ENCODE data around the gene MED15. TPM values are rescaled to one million over a fixed set of nuclear protein-coding genes. Genes with fewer than 3 reads are reported as not detected.

The MED15 gene
- total RNA-seq, 4 donors from 2014 or later: 30.6 to 62.3 (median 54.3) TPM

DNA sequence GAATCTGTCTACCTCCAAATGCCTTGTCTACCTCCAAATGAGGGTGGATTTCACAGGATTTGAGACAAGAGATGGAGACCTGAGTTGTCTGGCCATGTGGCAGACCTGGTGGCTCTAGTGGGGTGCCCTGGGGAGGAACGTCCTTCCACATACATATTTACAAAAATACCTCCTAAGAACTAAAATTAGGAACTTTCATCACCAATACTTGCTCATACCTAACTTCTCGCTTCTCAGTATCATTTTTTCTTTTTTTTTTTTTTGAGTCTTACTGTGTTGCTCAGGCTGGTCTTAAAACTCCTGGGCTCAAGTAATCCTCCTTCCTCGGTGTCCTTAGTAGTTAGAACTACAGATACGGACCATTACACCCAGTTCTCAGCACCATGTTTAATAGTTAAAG, 117.9 kb downstream of the MED15 start:
- Histone ChIP-seq H3K27ac (no peak overlapping the region), H3K9me3 (no peaks in the 10 kb centered on the region), H3K4me1 (no peaks in the 10 kb centered on the region), H3K4me3 (no peak overlapping the region), H3K36me3 (no peaks in the 10 kb centered on the region), H3K27me3 (no peaks in the 10 kb centered on the region)
- 77 to 88% methylated on average over 4 of the region's 4 CpGs for WGBS, 2 donors (ENCODE audit: low coverage in 1 of 2)
- no peak for TF ChIP-seq POLR2AphosphoS5 (IDR thresholded peaks at IDR 0.05)
- no peak for TF ChIP-seq POLR2A (IDR thresholded peaks at IDR 0.05)
- TF ChIP-seq, protein P1, sequence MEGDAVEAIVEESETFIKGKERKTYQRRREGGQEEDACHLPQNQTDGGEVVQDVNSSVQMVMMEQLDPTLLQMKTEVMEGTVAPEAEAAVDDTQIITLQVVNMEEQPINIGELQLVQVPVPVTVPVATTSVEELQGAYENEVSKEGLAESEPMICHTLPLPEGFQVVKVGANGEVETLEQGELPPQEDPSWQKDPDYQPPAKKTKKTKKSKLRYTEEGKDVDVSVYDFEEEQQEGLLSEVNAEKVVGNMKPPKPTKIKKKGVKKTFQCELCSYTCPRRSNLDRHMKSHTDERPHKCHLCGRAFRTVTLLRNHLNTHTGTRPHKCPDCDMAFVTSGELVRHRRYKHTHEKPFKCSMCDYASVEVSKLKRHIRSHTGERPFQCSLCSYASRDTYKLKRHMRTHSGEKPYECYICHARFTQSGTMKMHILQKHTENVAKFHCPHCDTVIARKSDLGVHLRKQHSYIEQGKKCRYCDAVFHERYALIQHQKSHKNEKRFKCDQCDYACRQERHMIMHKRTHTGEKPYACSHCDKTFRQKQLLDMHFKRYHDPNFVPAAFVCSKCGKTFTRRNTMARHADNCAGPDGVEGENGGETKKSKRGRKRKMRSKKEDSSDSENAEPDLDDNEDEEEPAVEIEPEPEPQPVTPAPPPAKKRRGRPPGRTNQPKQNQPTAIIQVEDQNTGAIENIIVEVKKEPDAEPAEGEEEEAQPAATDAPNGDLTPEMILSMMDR (IDR thresholded peaks at IDR 0.05): no peak
- no peak for TF ChIP-seq EP300 (IDR thresholded peaks at IDR 0.05)
- ATAC-seq: no peak

DNA sequence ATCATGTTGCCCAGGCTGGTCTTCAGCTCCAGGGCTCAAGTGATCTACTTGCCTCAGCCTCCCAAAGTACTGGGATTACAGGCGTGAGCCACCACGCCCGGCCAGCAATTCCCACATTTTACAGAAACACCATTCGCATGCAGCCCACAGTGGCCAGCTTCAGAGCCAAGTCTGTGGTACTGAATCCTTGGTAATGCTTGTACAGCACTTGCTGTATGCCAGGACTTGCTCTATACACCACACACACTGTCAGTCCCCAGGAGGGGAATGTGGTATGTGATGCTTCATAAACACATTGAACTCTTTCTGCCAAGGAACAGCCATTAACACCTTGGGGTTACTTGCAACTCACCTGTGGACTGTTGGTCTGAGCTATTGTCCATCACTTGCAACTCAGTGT, 119.4 kb downstream of the MED15 start:
- H3K9me3 ChIP-seq: no peaks in the 10 kb centered on the region
- no peaks in the 10 kb centered on the region for H3K4me1 ChIP-seq
- H3K27me3 ChIP-seq: no peaks in the 10 kb centered on the region
- H3K4me3 ChIP-seq: no peak overlapping the region
- TF ChIP-seq POLR2A (IDR thresholded peaks at IDR 0.05): no peak
- no peak for TF ChIP-seq EP300 (IDR thresholded peaks at IDR 0.05)
- no peak for TF ChIP-seq POLR2AphosphoS5 (IDR thresholded peaks at IDR 0.05)
- TF ChIP-seq, protein P1 (IDR thresholded peaks at IDR 0.05): no peak
- H3K27ac ChIP-seq: no peak overlapping the region
- H3K36me3 ChIP-seq: no peaks in the 10 kb centered on the region
- no peak for ATAC-seq
- WGBS, 2 donors (ENCODE audit: low coverage in 1 of 2): 80% methylated on average over 1 of the region's 4 CpGs; no CpG with 5 or more reads in 1 of the 2 donors

DNA sequence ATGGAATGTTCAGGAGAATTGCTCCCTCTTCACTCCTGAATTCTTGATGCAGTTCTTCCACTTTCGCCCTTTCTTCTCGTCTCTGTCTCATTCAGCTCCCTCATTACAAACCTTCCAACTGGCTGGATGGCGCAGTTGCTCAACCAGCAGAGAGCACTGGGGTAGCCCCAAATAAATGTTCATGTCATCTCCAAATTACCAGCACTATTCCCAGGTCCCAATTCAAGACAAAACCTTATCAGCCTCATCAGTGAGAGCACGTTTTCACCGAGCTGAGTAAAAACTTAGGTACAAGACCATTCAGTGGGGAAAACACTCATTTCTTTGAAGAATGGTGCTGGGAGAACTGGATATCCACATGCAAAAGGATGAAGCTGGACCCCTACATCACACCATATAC, 120.0 kb downstream of the MED15 start:
- ATAC-seq: no peak
- Histone ChIP-seq H3K4me3 (no peak overlapping the region), H3K36me3 (no peaks in the 10 kb centered on the region), H3K9me3 (no peaks in the 10 kb centered on the region), H3K27me3 (no peaks in the 10 kb centered on the region), H3K27ac (no peak overlapping the region), H3K4me1 (no peaks in the 10 kb centered on the region)
- 88 to 100% methylated on average over 2 to 5 of the region's 5 CpGs for WGBS, 2 donors (ENCODE audit: low coverage in 1 of 2)
- TF ChIP-seq, protein P1 (IDR thresholded peaks at IDR 0.05): no peak
- TF ChIP-seq POLR2A (IDR thresholded peaks at IDR 0.05) (no peak), POLR2AphosphoS5 (IDR thresholded peaks at IDR 0.05) (no peak), EP300 (IDR thresholded peaks at IDR 0.05) (no peak)

DNA sequence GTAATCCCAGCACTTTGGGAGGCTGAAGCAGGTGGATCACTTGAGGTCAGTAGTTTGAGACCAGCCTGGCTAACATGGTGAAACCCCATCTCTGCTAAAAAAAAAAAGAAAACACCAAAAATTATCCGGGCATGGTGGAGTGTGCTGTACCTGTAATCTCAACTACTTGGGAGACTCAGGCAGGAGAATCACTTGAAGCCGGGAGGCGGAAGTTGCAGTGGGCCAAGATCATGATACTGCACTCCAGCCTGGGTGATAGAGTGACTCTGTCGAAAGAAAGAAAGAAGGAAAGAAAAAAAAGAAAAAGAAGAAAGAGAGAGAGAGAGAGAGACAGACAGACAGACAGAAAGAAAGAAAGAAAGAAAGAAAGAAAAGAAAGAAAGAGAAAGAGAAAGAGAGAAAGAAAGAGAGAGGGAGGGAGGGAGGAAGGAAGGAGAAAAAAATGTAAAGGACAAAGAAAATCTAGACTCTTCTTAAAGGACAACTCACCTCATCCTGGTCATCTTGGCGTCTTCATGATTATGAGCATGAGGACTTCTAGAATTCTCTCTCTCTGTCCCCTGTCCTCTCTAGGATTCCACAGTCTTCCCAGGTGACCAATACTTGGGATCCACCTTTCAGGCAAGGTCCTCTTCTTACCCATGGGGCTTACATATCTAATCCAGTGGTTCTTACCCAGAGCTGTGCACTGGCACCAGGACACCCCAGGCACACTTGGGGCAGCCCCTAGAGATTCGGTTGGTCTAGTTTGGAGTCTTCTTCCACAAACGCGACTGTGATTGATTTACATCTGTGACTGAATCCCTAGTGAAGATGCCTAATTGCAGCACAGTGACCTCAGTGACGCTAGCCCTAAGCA, 120.9 kb downstream of the MED15 start:
- no peak for ATAC-seq
- Histone ChIP-seq H3K27ac (no peak overlapping the region), H3K36me3 (no peaks in the 10 kb centered on the region), H3K27me3 (no peaks in the 10 kb centered on the region), H3K9me3 (no peaks in the 10 kb centered on the region), H3K4me1 (no peaks in the 10 kb centered on the region), H3K4me3 (no peak overlapping the region)
- TF ChIP-seq EP300 (IDR thresholded peaks at IDR 0.05): no peak
- no peak for TF ChIP-seq POLR2A (IDR thresholded peaks at IDR 0.05)
- WGBS, 2 donors (ENCODE audit: low coverage in 1 of 2): 75 to 77% methylated on average over 6 to 8 of the region's 9 CpGs

DNA sequence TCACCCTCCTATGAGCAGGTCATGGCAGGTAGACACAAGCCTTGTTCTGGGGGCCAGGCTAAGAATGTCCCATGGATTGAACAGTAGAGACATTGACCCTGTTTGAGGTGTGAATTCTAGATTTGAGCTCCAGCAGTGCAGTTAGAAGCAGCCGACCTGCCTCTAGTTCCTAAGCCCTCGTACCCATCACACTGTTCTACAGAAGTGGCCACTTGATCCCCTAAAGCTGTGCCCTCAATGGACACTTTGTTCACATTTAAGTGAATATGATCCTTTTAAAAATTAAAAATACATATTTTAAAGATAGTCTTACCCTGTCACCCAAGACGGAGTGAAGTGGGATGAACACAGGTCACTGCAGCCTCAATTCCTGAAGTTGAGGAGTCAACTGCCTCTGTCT, 122.0 kb downstream of the MED15 start:
- H3K27ac ChIP-seq: no peak overlapping the region
- TF ChIP-seq, protein P1 (IDR thresholded peaks at IDR 0.05): no peak
- TF ChIP-seq POLR2A (IDR thresholded peaks at IDR 0.05) (no peak), POLR2AphosphoS5 (IDR thresholded peaks at IDR 0.05) (no peak), EP300 (IDR thresholded peaks at IDR 0.05) (no peak)
- no peaks in the 10 kb centered on the region for H3K4me1 ChIP-seq
- no peak overlapping the region for H3K4me3 ChIP-seq
- H3K9me3 ChIP-seq: no peaks in the 10 kb centered on the region
- H3K36me3 ChIP-seq: no peaks in the 10 kb centered on the region
- ATAC-seq: no peak
- H3K27me3 ChIP-seq: peaks cover 5% of the 10 kb centered on the region
- WGBS, 2 donors (ENCODE audit: low coverage in 1 of 2): 89 to 97% methylated on average over 3 of the region's 3 CpGs
